GM19438 (cell line): Measurements from ENCODE around the gene MAN1C1.

Source experiments
- ATAC-seq: cut with Tn5 transposase; IDR thresholded peaks from one replicate; pipeline ENCODE4 v1.9.1; 2021; ENCODE audit warnings: low read depth; ENCODE audit not compliant: unreplicated experiment

Gene MAN1C1

GRCh38 chr1:25771221-25772114 is 154.9 kb downstream of the MAN1C1 start:
- no peak for ATAC-seq

- no peak for ATAC-seq
Measured at GRCh38 chr1:25772164-25772563, 155.6 kb downstream of the MAN1C1 start.

- ATAC-seq = no peak
Measured at GRCh38 chr1:25772692-25773245, 156.2 kb downstream of the MAN1C1 start.

GRCh38 chr1:25773441-25774125 is 157.0 kb downstream of the MAN1C1 start:
- no peak for ATAC-seq

GRCh38 chr1:25774206-25774803 is 157.7 kb downstream of the MAN1C1 start:
- ATAC-seq = no peak

GRCh38 chr1:25774921-25775771 is 158.6 kb downstream of the MAN1C1 start:
- no peak for ATAC-seq

- no peak for ATAC-seq
Measured at GRCh38 chr1:25779388-25779787, 162.8 kb downstream of the MAN1C1 start.

GRCh38 chr1:25779894-25780293 is 163.3 kb downstream of the MAN1C1 start:
- ATAC-seq = no peak

GRCh38 chr1:25780318-25781129 is 163.9 kb downstream of the MAN1C1 start:
- ATAC-seq = no peak

GRCh38 chr1:25781130-25781433 is 164.5 kb downstream of the MAN1C1 start:
- no peak for ATAC-seq

- ATAC-seq = no peak
Measured at GRCh38 chr1:25782608-25783201, 166.1 kb downstream of the MAN1C1 start.

GRCh38 chr1:25784575-25785051 is 168.0 kb downstream of the MAN1C1 start:
- no peak for ATAC-seq

- ATAC-seq = no peak
Measured at GRCh38 chr1:25785333-25786067, 168.9 kb downstream of the MAN1C1 start.

- ATAC-seq = no peak
Measured at GRCh38 chr1:25786887-25787759, 170.5 kb downstream of the MAN1C1 start.

- ATAC-seq = no peak
Measured at GRCh38 chr1:25787760-25788166, 171.2 kb downstream of the MAN1C1 start.

GRCh38 chr1:25790472-25790871 is 173.9 kb downstream of the MAN1C1 start:
- ATAC-seq = no peak

GRCh38 chr1:25792115-25792514 is 175.5 kb downstream of the MAN1C1 start:
- ATAC-seq = no peak
